Transverse colon (tissue), 4 donors: ENCODE measurements around the gene KLHL41.

Source experiments
- EP300 ChIP-seq: sonication (generic); formaldehyde crosslinking; IDR thresholded peaks from one replicate; pipeline ENCODE4 v1.6.1; 2017; ENCODE audit warnings: antibody characterized with exemption, low read depth
- POLR2A ChIP-seq: fragments of 450-650 bp; IDR thresholded peaks from one replicate; pipeline ENCODE4 v1.6.1; 2016; ENCODE audit warnings: antibody characterized with exemption, mild to moderate bottlenecking, moderate library complexity
- POLR2AphosphoS5 ChIP-seq, 3 donors: sonication (generic); formaldehyde crosslinking; IDR thresholded peaks; one replicate each; pipeline ENCODE4 v1.6.1; 2016; ENCODE audit warnings: antibody characterized with exemption in 3 of 3
- TF ChIP-seq, protein P1 (sequence below), 5 experiments: fragments of 200-600 bp in 3 of 5; fragments of 450-650 bp in 2 of 5; sonication (generic) in 3 of 5; IDR thresholded peaks; 1 replicate in 2 of 5; 2 replicates in 3 of 5; pipeline ENCODE4 v1.5.1; 2016 to 2017; ENCODE audit warnings: antibody characterized with exemption in 5 of 5, inconsistent platforms in 3 of 5, mild to moderate bottlenecking in 2 of 5, moderate library complexity in 1 of 5

DNA sequence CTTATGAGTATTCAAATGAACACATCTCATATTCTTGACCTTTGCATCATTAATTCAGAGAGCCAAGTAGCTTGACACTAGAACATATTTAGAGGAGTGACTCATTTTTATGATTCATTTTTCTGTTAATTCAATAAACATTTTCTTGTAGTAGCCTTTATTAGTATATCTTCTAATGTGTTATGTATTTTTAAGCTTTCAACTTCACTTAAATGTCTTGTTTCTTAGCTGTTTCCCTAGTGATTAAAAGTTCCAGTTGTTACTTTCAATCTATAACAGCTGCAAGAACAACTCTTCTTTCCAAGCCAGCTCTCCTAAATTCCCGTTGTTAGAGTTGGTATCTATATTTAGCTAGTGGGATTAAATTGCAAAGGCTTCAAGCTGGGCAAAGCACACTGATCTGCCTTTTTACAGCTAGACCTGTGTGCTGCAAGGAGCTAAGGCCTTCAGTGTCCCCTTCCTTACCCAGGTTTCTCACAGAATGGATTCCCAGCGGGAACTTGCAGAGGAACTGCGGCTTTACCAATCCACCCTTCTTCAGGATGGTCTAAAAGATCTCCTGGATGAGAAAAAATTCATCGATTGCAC is at the start of gene KLHL41:
- TF ChIP-seq POLR2AphosphoS5 (IDR thresholded peaks at IDR 0.05) (no peak), POLR2A (no peak), EP300 (no peak)
- TF ChIP-seq, protein P1, sequence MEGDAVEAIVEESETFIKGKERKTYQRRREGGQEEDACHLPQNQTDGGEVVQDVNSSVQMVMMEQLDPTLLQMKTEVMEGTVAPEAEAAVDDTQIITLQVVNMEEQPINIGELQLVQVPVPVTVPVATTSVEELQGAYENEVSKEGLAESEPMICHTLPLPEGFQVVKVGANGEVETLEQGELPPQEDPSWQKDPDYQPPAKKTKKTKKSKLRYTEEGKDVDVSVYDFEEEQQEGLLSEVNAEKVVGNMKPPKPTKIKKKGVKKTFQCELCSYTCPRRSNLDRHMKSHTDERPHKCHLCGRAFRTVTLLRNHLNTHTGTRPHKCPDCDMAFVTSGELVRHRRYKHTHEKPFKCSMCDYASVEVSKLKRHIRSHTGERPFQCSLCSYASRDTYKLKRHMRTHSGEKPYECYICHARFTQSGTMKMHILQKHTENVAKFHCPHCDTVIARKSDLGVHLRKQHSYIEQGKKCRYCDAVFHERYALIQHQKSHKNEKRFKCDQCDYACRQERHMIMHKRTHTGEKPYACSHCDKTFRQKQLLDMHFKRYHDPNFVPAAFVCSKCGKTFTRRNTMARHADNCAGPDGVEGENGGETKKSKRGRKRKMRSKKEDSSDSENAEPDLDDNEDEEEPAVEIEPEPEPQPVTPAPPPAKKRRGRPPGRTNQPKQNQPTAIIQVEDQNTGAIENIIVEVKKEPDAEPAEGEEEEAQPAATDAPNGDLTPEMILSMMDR (IDR thresholded peaks at IDR 0.05), result no peak
